Activated CD4-positive, CD25-positive, alpha-beta regulatory T cell treated with anti-CD3 and anti-CD28 coated beads, Interleukin-2, amount 50 U/mL, for 16 hours (primary cell): ENCODE results near the gene MAGOH.
A peak's percentile ranks its signal among the peaks of the same experiment; 100 is the strongest.
"Not testable (repeated sequence)": the region's sequence is repeated elsewhere in the genome, so short reads cannot be mapped to it uniquely, and the experiment has no call there.

Experiments used
- DNase-seq: peaks from one replicate; pipeline ENCODE4 v3.0.0-alpha.2; 2020; ENCODE audit warnings: low read depth, low spot score

The MAGOH gene

GRCh38 chr1:53220962-53221286, 17.4 kb downstream of the MAGOH start:
- DNase-seq, result no peak

GRCh38 chr1:53220171-53220961, 18.0 kb downstream of the MAGOH start, which contains the start of gene CZIB:
TSS of gene CZIB (minus strand) at chr1:53220634. CDS start at chr1:53220575, 59 bp downstream.
- DNase-seq, result peak; percentile 84

GRCh38 chr1:53219711-53220110, 18.6 kb downstream of the MAGOH start:
- no peak for DNase-seq

GRCh38 chr1:53218201-53218600, 20.1 kb downstream of the MAGOH start:
- DNase-seq, result no peak

- DNase-seq, result no peak
These were observed 23.9 kb downstream of the MAGOH start for GRCh38 chr1:53214376-53214940.

- no peak for DNase-seq
These were observed 27.4 kb downstream of the MAGOH start for GRCh38 chr1:53210954-53211353.

- DNase-seq, result no peak
These were observed 28.0 kb downstream of the MAGOH start for GRCh38 chr1:53210352-53210751.

- DNase-seq, result no peak
These were observed 30.6 kb downstream of the MAGOH start for GRCh38 chr1:53207726-53208125.

- no peak for DNase-seq
These were observed 31.5 kb downstream of the MAGOH start for GRCh38 chr1:53206735-53207379.

GRCh38 chr1:53206083-53206685, 32.1 kb downstream of the MAGOH start:
- DNase-seq, result not testable (repeated sequence)

- not testable (repeated sequence) for DNase-seq
These were observed 32.8 kb downstream of the MAGOH start for GRCh38 chr1:53205496-53205895.

- no peak for DNase-seq
These were observed 34.9 kb downstream of the MAGOH start for GRCh38 chr1:53203466-53203865.

GRCh38 chr1:53198241-53198651, 40.1 kb downstream of the MAGOH start:
- no peak for DNase-seq

GRCh38 chr1:53197291-53198200, 40.8 kb downstream of the MAGOH start:
- DNase-seq, result no peak

GRCh38 chr1:53196485-53197290, 41.6 kb downstream of the MAGOH start, which contains the start of gene CPT2:
TSS of gene CPT2 (plus strand) at chr1:53196824. CDS start at chr1:53196944, 120 bp downstream.
- peak; percentile 82 for DNase-seq

- DNase-seq, result no peak
These were observed 42.3 kb downstream of the MAGOH start for GRCh38 chr1:53196017-53196484.

GRCh38 chr1:53195246-53196016, 42.9 kb downstream of the MAGOH start:
- no peak for DNase-seq

- DNase-seq, result no peak
These were observed 48.1 kb downstream of the MAGOH start for GRCh38 chr1:53190210-53190611.

GRCh38 chr1:53189061-53189460, 49.3 kb downstream of the MAGOH start:
- DNase-seq, result no peak
